Subcutaneous adipose tissue (tissue), 4 donors: ENCODE results near the gene SLC48A1. TPM values are rescaled to one million over a fixed set of nuclear protein-coding genes. Genes with fewer than 3 reads are reported as not detected.

Experiments used
- CTCF ChIP-seq: fragments of 450-650 bp; IDR thresholded peaks from one replicate; pipeline ENCODE4 v1.5.1; 2016; ENCODE audit warnings: low read depth, mild to moderate bottlenecking, control low read depth, antibody characterized with exemption, moderate library complexity
- total RNA-seq, 4 donors: library from RNA; depleted of rRNA; stranded (reverse); fragments of >200 nt; gene quantifications; one replicate each; pipeline ENCODE4 v1.1.0, GENCODE V29; 2016

Gene SLC48A1
- total RNA-seq, 4 donors from 2014 or later: 18.9 to 38.4 (median 21.4) TPM

DNA sequence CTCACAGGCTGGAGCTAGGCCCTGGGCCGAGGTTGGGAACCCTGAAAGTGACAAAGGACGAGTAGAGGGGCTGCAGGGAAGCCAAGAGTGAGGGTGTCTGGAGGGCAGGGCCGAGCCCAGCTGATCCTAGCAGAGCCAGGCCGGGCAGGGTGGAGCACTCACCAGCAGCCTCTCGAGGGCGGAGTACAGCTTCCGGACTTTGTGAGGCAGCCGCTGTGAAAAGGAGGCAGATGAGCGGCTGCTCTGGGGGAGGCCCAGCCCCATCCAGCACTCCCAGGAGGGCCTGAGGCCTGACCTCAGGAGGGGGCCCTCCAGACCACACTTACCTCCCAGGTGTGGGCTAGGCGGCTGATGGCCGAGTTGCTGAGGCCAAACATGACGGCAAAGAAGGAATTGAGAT, 33.1 kb upstream of the SLC48A1 start:
- TF ChIP-seq CTCF: no peak

DNA sequence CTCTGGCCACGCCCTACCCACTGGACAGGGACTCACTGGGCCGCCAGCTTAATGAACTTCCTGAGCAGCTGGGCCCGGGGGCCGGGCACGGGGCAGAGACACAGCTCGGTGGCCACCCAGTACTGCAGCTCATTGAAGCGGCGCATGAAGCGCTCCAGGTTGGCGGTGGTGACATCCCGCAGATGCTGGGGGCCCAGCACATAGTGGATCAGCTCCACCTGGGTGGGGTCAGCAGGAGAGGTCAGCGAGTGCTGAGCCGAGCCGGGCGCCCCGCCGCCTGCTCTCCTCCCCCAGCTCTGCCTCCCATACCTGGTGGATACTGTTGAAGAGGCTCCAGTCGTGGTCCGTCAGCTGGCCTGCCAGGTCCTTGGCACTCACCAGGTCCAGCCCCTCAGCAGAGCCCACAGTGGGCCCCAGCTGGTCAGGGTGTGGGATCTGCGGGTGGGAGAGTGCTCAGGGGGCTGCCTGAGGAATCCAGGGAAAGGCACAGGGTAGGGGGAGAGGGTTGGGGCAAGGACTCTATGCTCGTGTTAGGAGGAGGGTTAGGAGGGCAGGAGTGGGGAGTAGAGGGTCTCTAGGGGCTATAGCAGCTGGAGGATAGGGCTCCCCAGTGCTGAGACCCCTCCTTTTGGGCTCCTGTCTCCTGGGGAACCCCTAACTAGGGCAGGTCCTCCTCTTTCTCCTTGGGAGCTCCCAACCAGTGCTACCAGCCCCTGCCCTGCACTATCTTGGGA, 32.3 kb upstream of the SLC48A1 start:
- no peak for TF ChIP-seq CTCF

GRCh38 chr12:47741340-47741703, 31.7 kb upstream of the SLC48A1 start:
- no peak for TF ChIP-seq CTCF

DNA sequence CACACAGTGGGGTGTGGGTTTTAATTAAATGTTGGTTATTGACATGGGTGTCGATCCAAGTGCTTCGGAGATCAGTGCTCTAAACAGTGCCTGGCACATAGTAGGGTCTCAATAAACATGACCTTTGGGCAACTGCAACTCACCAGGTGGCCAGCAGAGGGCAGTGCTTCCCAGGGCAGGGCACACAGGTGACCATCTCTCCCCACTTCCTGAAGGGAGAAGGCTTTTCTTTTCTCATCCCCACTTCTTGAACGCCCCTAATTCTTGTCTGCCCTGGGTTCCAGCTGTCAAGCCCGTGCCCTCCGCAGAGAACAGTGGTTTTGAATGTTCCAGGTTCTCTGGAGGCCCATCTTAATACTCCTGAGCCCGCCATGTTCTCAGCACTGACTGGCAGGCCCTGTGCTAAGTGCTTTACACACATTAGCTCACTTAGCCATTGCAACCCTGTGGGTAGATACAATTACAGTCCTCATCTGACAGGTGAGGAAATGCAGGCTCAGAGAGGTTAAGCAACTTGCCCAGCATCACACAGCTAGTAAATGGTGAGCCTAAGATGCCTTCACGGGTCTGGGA, 30.7 kb upstream of the SLC48A1 start:
- no peak for TF ChIP-seq CTCF

- no peak for TF ChIP-seq CTCF
Measured at GRCh38 chr12:47743311-47743860, 29.7 kb upstream of the SLC48A1 start.

DNA sequence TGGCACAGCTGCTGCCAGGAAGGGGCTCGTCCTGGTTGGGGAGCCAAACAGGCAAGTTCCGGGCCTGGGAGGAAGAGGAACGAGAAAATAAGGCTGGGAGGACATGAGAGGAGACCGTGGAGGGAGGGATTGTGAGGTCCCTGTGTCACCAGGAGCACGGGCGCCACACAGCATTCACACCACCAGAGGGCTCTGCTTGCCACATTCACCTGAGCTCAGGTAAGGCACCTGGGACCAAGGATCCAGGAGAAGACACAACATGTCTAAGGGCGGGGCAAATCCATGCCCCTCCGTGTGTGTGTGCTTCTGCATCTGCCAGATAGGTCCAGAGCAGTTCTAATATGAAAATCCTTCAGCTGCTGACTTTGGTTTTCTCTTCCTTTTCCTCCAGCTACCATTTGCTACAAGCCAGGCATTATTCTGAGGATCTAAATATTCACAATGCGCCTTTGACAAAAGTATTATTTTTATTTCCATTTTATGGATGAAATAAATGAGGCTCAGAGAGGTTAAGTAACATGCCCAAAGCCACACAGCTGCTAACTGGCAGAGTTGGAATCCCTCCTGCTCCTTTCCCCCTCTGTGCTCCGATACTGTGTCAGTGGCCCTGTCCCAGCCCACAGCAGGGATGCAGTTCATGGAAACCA, 28.9 kb upstream of the SLC48A1 start:
- no peak for TF ChIP-seq CTCF

GRCh38 chr12:47744778-47745436, 28.1 kb upstream of the SLC48A1 start:
- TF ChIP-seq CTCF: no peak
